HG03565 (cell line): ENCODE measurements around the gene NRIP1.

Source experiments
- ATAC-seq: cut with Tn5 transposase; IDR thresholded peaks from one replicate; pipeline ENCODE4 v1.9.1; 2021; ENCODE audit warnings: mild to moderate bottlenecking, moderate library complexity; ENCODE audit not compliant: unreplicated experiment

The NRIP1 gene

DNA sequence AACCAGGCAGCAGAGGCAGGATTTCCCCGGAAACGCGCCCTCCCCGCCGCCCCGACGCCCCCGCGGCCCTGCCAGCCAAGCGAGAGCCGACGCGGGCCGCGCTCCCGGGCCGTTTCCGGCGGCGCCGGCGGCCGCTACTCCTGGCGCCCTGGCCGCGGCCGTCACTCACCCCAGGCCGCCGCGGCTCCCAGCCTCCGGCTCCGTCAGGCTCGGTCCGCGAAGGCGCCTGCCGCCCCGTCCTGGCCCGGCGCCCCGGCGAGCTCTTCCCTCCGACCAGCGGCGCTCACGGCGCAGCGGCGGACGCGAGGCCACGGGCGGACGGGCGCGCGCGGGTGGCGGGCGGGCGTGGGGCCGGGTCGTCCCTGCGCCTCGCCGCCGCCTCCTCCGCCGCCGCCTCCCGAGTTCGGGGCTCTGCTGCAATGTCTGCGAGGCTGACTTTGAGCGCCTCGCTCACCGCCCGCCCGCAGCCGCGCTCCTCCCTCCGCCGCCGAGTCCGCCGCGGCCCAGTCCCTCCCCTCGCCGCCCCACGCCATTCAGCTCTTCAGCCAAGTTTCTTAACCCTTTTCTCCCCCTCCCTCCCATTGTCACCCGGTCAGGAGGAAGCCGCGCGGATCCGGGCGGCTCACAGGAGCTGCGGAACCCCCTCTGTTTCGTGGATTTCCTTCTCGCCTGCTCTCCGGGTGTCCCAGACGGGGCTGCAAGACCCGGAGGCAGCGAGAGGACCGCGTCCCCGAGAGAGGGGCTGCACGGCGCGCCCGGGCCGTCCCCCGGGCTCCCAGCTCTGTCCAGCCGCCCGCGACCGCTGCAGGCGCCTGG, at the start of gene NRIP1:
NRIP1 (minus strand) TSS at position 425 of the 816 bp plus-strand sequence. CDS start 96,808 bp downstream, outside the sequence.
- ATAC-seq, result peak; percentile 65

GRCh38 chr21:15112858-15113257, 48.1 kb upstream of the NRIP1 start:
- no peak for ATAC-seq

- no peak for ATAC-seq
Measured at GRCh38 chr21:15108801-15109200, 44.0 kb upstream of the NRIP1 start.

DNA sequence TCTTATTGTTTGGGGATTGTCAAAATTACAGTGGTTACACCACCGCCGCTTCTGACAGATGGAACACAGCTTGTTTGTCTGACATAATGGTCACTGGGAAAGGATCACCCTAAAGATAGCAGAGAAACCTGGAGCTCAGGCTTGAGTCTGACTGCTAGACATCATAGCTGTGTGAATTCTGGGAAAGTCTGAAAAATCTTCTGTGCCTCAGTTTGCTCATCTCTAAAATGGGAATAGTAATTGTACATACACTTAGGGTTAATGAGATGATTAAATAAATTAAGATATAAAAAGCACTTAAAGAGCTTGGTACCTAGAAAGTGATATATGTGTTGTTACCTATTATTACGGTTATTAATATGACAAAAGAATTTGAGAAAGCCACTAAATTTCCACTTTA, 39.7 kb upstream of the NRIP1 start:
- ATAC-seq, result no peak

GRCh38 chr21:15098908-15099307, 34.1 kb upstream of the NRIP1 start:
- ATAC-seq, result no peak

- no peak for ATAC-seq
Measured at GRCh38 chr21:15098181-15098580, 33.4 kb upstream of the NRIP1 start.

GRCh38 chr21:15097580-15097979, 32.8 kb upstream of the NRIP1 start:
- ATAC-seq, result no peak

- no peak for ATAC-seq
Measured at GRCh38 chr21:15096146-15096545, 31.3 kb upstream of the NRIP1 start.

DNA sequence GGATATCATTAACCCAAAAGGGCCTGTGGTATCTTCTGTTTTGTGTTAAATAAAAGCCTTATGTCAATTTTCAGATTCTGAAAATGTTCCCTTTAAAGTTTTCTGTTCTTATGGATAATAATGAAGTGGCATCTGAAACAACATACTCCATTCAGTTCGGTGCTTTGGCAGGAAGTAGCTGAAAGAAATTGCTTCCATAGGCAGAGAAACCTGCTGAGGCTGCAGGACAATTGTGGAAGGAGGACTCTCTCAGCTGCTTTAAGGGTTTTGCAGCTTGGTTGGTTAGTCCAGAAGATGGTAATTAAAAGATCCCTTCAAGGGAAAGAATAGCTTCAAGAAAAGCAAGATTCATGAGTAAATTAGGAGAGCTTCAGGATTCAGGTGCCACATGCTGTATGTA, 30.5 kb upstream of the NRIP1 start:
- no peak for ATAC-seq

DNA sequence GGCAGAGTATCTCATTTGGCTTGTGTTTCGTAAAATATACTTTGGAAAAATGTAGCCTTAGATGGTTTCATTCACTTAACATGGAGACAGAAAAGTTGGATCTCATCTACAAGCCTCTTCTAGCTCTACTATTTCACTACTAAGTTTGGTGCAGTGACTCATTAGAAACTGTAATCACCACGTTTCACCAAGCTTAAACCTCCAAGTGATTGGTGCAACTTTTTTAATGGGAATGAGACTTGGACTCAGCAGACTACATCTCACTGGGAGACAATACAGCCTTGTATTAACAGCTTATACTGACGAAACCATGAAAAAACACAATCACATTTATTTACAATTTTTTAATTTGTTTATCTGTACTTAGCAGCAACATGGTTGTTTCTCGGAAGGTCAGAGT, 29.9 kb upstream of the NRIP1 start:
- ATAC-seq, result no peak

GRCh38 chr21:15093216-15093615, 28.4 kb upstream of the NRIP1 start:
- ATAC-seq, result no peak

DNA sequence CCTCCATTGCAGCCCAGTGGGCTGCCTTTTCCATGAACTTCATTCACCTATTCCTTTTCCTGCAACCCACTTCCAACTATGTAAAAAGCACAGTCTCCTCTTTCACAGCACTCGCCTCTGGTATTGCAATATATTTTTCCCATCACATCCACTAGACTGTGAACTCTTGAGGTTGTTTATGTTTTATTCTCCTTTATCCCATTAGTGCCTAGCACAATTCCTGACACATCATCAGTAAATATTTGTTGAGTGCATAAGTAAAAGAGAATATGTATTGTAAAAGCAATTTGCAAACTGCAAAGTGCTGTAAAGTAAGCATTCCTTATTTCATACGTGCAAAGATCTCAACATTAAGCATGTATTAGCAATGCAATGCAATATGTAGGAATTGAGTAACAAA, 27.9 kb upstream of the NRIP1 start:
- no peak for ATAC-seq

DNA sequence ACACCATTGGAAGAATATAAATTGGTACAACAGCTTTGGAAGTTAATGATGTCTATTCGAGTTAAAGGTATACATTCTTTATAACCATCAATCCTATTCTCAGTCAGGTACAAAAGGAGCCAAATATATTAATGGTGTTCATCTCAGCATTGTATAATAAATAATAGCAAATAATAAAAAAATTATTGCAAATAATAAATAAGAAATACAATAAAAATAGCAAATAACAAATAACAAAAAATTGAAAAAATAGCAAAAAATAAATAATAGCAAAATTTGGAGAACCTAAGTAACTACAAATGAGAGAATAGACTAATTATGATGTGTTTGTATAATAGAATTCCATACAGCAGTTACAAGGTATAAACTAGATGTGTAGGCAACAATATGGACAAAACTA, 25.6 kb upstream of the NRIP1 start:
- no peak for ATAC-seq

DNA sequence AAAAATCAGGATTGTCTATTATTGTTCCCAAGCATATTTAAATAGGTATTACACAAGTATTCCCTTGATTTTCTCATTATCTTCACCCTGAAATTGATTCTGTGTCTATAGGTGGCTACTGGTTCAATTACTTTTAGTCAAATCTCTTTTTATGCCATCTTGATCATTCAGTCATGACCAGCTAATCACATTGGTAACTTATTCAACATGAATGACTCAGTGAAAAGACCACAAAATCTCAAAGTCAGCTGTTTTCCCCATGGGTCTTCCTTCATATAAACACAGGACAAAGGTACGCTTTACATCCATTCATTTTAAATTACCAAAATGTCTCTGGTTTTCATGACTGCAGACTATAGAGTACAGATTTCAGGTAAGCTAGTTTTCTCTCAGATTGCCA, 23.7 kb upstream of the NRIP1 start:
- no peak for ATAC-seq

DNA sequence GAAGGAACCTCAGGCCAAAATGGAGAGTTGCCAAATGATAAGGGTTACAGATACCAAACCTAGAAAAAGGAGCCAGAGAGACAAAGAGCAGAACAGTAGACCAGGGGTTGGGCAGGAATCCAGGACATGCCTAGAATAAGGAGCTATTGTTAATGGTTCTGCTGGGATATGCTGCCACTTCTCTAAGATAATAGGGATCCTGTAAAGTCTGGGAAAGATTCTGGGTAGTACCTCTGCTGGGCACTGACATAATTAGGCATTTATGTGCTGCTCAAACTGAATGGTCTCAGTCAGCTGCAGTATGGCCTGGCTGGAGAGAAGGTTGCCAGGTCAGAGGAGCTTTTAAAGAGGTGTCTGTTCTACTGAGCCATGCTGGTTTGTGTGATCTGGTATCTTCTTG, 19.9 kb upstream of the NRIP1 start:
- no peak for ATAC-seq

DNA sequence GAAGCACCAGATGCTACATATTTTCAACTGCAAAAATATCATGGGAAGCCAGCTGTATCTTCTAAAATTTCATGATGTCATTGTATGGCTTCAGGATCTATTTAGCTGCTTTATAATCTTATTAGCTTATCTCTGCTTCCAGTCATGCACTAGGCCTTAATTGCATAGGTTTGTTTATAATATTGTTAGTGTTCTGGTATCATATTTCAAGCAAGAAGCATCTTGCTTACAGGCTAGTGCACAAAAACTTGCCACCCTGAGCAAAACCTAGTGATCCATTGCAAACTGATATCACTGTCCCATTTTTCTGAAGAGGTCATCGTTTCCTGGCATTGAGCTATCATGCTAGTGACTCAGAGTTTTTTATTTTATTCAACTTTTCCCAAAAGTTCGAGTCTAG, 15.7 kb upstream of the NRIP1 start:
- no peak for ATAC-seq

DNA sequence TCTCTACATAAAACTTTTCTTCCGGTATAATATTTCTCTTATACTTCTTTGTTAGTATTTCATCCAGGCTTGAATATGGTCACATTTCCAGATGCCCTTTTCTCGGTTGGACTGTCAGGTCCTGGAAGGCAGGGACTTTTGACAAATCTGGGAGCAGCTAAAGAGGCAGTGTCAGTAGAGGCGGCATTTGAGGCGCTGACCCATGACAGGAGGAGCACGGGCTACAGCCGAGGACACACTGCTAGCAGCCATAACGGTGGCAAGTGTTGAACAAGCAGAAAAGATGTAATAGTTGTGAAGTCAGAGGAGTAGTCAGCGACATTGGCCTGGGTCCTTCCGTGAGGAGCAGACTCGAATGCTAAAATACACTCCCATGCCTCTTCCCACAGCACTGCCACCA, 14.5 kb upstream of the NRIP1 start:
- no peak for ATAC-seq

DNA sequence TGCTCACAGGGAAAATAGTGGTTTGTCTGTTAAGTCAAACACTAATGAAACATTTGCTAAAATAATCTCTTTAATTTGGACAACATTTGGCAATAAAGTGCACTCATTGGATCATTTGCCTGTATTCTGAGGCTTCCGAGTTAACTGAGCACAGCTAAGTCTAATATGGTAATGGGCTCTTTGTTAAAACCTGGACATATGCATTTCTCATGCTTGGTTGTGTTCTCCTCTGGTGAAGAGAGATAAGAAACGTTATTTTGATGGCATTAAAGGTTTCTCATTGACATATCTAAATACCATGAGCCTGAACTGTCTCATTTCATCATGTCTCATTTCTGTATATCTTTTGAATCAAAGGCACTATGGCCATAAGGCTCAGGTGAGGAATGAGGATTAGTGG, 13.4 kb upstream of the NRIP1 start:
- no peak for ATAC-seq

GRCh38 chr21:15077529-15078145, 12.8 kb upstream of the NRIP1 start:
- no peak for ATAC-seq

DNA sequence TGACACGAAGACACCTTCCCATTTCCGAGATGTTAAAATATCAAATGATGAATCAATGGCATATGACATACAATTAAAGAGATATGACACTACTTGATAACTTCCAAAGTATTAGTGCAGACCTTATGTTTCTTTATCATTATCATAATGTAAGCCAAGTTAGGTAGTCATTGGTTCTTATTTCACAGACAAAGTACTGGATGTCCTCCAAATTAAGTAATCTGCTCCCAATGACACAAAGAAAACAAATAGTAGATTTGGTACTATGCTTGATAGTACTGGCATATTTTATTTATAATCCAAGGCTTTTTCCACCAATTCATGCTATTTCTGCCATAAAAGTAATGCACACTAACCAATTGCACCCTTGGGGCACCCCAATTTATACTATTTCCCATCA, 11.9 kb upstream of the NRIP1 start:
- no peak for ATAC-seq

- no peak for ATAC-seq
Measured at GRCh38 chr21:15071009-15071408, 6.2 kb upstream of the NRIP1 start.

GRCh38 chr21:15066123-15066575, 1.3 kb upstream of the NRIP1 start:
- ATAC-seq, result no peak
